Measurements from ENCODE around the gene CDH11. TPM values are rescaled to one million over a fixed set of nuclear protein-coding genes. Genes with fewer than 3 reads are reported as not detected.

Gene CDH11
- total RNA-seq, 1 donor from 2014 or later, result 99.6 TPM

DNA sequence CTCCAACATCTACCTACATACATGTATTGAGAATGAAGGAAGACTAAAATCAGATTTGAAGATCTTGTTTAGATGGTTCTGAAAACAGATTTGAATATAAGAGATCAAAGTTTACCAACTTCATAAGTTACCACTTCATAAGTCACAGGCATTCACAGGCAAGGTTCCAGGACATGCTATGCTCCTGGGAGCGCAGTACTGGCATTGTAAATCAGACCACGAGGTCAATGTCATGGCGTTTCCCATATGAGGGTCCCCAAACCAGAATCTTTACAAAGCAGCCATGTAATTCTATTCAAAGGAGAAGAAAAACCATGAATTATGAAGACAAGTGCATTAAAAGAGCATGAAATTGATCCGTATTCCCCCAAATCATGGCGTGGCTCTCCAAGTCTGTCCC is 3.0 kb downstream of the CDH11 start:
- no peak for DNase-seq (ENCODE audit: extremely low read depth, low read depth, low spot score)

DNA sequence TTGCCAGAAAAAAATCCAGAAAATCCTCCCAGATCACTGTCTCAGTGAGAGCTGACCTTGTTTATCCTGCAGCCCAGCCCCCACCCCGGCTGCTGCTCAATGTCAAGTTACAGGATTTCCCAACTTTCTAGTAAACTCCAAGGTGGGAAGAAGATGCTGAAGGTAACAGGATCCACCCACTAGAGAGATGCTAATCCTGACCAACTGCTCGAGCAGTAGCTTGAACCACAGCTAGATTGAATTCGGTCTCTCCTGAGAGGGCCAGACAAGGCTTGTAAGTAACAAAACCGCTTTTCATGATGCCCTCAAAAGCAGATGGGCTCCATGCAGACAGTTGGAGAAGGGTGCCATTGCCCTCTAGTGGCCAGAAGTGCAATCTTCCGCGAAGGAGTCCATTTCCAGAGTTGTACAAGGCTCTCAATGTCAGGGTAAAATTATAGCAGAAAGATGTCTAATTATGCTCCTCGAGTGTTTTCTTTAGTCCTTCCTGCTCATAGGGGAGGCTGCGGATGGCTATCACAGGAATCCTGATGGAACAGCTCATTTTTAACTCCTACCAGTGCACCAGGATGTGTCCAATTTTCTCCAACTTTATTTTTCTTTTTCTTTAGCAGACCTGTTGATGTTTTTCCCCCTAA is 3.9 kb downstream of the CDH11 start:
- DNase-seq (ENCODE audit: extremely low read depth, low read depth, low spot score), result peak; percentile 18

DNA sequence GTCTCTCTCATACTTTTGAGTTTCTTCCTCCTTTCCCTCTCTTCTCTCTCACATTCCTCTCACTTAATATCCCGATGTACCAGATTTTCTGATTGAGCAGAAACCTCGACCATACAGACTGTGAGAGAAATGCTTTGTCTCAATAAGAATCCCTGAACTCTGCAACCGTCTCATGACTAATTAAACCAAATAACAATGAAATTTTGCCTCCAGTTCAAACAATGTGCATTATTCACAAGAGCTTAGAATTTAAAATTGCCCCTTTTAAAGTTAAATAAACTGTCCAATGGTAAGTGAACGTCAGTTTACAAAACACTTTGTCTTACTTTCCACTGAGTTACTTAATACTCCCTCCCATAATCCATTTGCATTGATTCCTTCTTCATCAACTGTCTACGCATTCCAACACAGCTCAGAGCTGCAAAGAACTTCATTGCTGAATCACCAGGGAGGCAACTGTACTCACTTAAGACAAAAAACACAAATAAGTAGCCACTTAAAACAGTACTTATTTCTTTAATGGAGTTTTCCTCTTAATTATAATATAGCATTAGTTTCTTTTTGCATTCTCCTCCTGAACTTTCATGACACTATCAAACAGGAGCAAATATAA is 4.9 kb downstream of the CDH11 start:
- DNase-seq (ENCODE audit: extremely low read depth, low read depth, low spot score), result no peak

DNA sequence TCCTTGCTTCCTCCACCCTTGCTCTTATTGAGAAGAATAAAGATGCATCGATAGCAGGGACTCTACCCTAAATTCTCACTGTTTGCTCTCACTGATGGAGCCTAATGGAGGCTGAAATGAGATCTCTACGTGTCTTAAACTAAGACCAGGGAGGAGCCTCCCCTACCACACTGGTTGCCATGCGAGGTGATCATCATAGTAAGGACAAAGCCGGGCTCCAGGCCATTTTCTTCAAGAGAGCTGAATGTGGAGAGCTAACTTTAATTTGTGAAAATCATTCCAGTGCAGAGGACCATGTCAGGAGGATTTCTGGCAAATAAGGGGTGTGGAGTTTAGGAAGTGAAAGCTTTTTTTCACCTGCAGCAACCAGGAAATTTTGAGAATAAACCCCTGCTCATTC is 5.6 kb downstream of the CDH11 start:
- no peak for DNase-seq (ENCODE audit: extremely low read depth, low read depth, low spot score)

DNA sequence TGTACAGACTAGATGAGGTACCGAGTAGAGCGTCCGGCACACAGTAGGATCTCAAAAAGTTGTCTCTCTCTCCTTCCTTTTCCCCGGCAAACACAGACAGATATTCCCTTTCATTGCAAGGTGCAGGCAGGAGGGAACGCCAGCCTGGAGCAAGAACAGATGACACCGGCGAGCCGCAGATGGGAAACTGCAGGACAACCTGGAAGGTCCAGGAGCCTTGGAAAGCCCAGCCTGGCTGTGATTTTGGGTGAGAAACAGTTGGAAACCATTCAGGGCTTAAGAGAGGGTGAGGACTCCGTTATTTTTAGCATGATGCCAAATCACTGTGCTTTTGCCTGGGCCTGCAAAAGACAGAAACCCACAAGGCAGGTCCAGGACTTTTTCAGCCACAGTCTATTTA is 7.3 kb downstream of the CDH11 start:
- no peak for DNase-seq (ENCODE audit: extremely low read depth, low read depth, low spot score)

DNA sequence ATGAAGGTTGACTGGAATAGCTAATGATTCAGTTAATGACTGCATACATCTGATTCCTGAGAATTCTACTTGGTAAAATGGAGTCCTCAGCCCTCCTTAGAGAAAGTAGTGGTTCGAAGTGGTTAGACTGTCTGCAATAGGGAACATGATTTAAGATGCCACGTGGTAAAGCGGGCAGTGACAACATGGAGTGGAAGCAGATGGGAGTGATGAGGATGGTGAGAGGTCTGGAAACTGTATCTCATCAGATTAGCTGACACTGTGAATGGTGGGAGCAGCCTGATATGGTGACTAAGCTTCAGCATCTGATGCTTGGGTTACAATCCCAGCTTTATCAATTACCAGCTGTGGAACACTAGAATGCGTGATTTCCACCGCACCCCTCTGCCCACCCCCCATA is 8.4 kb downstream of the CDH11 start:
- DNase-seq (ENCODE audit: extremely low read depth, low read depth, low spot score), result no peak

DNA sequence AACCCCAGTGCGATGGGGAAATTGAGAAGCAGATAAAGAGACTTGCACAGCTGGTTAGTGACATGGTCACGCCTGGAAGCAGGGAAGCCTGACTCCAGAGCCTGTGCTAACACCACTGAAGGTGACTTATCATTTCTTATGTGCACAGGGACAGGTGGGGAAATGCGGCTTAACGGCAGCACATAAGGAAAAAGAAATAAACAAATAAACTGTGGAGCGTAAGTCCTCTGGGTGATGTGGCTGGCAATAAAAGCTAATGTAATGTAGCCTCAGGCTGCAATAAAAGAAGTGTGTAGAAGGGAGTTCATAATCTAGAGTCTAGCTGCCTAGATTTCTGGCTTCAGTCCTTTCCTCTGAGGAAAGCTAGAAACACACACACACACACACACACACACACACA is 10.6 kb downstream of the CDH11 start:
- DNase-seq (ENCODE audit: extremely low read depth, low read depth, low spot score), result no peak

DNA sequence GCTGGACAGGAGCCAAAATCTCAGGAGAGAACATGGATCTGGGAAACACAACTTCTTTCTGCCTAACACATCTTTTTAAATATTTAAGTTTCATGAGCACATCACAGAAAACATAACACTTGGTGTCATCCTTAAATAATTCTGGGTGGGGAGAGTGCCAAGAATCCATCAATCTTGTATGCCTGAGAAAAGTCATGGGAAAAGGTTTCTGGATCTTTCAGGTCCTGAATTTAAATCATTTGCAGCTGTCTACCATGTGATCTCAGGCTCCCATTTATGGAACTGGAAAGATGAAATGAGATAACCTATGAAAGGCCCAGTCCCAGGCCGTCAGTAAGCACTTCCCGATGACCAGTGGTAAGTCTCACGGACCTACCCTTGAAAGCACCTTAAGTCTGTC is 15.1 kb downstream of the CDH11 start:
- DNase-seq (ENCODE audit: extremely low read depth, low read depth, low spot score), result no peak

DNA sequence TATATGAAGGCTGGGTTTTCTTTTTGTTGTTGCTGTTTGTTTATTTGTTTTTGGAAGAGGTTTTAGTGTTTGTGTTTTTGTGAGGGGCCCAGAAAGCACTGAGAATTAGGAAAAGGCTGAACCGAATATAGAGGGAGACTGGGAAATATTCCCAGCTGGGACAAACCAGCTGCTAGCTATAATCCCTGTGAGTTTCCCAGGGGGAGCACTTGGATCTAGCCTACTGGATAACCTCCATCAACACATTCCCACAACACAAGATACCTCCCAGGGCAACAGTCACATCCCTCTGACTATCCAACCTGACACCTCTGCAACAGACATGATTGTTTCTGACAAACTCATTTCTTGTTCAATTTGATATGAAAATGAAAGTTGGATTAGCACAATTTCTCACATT is 16.7 kb downstream of the CDH11 start:
- DNase-seq (ENCODE audit: extremely low read depth, low read depth, low spot score), result no peak

DNA sequence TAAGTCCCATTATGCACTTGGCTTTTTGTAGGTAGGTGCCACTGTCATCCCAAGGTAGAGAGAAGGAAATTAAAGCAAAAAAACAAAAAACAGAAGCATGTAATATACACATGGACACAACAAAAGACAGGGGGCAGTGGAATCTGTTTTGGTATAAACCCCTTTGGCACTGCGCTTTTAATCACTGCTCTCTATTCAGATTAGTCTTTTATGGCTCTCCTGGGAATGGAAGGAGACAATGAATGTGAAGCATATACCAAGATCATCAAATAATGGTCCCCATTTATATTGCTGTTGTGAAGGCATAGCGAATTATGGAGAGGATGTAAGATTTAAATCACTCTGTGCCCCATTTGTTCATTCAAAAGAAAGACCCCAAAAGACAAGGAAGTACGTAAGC is 17.4 kb downstream of the CDH11 start:
- no peak for DNase-seq (ENCODE audit: extremely low read depth, low read depth, low spot score)

DNA sequence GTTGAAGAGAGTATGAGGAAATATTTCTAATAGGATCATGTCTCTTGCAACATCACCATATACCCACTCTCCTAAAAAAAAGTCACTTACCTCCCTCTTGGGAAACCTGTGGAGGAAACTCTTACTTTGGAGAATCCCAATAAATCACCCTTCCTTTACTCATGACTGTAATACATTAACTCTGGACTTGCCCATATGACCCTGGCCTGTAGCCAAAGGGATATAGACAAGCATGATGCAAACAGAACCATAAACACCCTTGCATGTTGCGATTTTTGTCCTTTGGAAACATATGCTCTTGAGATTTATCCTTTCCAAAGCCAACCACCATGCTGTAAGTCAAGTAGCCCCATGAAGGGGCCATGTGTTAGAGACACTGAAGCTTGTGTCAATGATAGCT is 19.5 kb downstream of the CDH11 start:
- DNase-seq (ENCODE audit: extremely low read depth, low read depth, low spot score), result no peak

DNA sequence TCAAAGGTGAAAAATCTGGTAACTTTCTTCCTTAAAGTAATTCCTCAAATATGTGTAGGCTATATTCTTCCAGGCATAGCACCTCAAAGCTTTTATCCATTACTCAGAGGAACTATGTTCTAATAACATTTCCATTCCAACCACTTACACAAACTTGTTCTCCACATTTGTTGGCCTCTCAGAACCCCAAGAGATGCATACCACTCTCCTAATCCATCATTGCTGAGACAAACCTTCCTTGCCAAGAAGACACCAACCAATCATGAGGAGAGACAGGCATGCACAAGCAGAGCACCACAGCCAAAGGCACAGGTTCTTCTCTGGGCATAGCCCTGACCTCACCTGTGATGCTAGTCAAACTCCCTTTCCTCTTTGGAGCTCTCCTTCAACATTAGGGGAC is 20.9 kb downstream of the CDH11 start:
- DNase-seq (ENCODE audit: extremely low read depth, low read depth, low spot score), result no peak

DNA sequence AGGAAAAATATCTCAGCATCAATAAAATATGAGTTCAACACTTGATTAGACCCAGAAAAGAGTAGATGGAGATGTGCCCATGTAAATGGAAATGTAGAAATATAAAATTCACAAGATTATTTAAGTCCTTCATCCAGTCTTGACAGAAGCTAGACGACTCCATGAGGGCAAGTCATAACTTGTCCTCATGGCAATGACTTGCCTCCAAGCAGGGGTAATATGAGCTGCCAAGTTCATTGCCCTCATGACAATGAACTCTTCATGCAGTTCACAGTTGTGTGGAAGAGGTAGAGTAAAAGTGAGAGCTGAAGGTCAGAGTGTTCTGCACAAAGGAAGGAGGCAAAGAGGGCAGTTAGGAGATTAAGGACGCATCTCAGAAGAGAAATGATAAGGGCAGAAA is 22.3 kb downstream of the CDH11 start:
- DNase-seq (ENCODE audit: extremely low read depth, low read depth, low spot score), result no peak

DNA sequence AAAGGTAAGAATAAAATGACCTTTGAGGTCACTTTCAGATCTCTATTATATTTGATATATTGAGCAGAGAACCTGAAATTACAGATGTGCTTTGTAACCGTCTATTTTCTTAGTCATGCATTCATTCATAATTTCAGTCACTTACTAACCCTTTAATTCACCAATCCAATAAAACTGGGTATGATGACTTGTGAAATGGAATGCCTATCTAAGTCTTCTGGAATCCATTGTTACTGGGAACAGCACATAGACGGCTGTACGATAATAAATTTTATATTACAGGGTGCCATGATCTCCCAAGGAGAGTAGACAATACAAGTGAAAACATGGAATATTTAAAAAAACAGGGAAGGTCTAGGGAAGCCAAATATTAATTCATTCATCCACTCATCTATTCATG is 22.9 kb downstream of the CDH11 start:
- DNase-seq (ENCODE audit: extremely low read depth, low read depth, low spot score), result no peak

DNA sequence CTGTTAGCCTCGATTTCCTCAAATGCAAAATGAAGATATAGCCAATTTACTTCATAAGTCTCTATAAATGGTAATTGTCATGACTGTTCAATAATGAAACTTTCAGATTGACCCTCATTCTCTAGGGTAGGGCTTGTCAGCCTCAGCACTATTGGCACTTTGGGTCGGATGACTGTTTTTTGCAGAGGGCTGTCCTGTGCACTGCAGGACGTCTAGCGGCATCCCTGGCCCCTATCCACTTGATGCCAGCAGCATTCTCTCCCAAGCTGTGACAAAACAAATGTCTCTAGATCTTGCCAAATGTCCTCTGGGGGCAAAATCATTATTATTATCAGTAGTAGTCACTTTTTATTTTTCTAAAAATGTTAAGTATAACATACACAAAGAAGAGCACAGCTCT is 24.6 kb downstream of the CDH11 start:
- DNase-seq (ENCODE audit: extremely low read depth, low read depth, low spot score), result no peak

DNA sequence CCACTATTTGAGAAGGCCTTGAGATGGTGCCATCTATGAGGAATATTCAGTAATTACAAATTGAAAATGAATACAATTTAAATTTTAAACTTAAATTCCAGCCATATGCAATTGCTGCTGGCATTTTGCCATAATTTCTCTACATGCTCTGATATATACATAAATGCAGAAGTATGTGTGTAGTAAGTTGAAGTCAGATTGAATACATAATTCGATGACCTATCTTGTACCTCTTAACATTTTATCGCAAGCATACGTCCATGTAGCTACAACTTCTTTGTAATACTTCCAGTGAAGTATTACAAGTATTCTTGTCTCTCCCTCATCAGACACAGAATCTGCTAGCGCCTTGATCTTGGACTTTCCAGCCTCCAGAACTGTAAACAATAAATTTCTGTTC is 26.0 kb downstream of the CDH11 start:
- DNase-seq (ENCODE audit: extremely low read depth, low read depth, low spot score), result no peak

DNA sequence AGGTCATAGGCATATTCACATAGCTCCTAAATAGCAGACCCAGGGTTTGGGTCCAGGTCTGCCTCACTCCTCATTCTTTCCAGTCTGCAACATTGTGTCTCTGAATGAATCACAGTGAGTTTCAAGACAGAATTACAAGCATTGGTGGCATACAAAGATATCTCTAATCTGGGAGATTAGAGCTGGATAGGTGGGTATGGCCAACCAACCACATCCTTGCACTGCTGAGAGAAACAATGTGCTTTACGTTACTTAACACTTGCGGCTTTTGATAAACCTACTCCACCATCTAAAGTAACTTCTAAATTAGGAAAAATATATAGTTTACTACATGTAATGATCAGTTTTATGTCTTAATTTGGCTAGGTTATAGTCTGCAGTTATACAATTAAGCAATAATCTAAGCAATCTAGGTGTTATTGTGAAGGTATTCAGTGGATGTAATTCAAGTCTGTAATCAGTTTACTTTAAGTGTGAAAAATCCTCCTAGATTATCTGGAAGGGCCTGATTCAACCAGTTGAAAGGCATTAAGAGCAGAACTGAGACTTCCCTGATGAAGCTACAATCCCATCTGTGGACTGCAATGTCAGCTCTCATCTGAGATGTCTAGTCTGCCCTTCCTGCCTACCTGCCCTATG is 26.7 kb downstream of the CDH11 start:
- no peak for DNase-seq (ENCODE audit: extremely low read depth, low read depth, low spot score)

DNA sequence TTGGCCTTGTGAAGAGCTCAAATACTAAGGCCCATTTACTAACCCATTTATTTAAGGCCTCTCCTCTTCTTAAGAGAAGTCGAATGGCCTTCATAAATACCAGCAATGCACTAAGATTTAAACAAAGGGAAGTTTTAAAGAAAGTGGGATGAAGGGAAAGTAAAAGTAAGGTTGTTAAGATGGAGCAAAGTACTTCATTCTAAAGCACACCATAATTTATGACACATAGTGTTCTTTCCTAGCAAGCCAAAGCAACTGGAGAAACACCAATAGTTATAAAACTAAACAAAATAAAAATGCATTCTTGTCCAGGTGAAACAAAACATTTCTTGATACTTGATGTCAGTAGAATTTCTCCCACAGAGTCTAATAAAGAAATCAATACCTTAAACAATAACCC is 27.9 kb downstream of the CDH11 start:
- DNase-seq (ENCODE audit: extremely low read depth, low read depth, low spot score), result no peak

DNA sequence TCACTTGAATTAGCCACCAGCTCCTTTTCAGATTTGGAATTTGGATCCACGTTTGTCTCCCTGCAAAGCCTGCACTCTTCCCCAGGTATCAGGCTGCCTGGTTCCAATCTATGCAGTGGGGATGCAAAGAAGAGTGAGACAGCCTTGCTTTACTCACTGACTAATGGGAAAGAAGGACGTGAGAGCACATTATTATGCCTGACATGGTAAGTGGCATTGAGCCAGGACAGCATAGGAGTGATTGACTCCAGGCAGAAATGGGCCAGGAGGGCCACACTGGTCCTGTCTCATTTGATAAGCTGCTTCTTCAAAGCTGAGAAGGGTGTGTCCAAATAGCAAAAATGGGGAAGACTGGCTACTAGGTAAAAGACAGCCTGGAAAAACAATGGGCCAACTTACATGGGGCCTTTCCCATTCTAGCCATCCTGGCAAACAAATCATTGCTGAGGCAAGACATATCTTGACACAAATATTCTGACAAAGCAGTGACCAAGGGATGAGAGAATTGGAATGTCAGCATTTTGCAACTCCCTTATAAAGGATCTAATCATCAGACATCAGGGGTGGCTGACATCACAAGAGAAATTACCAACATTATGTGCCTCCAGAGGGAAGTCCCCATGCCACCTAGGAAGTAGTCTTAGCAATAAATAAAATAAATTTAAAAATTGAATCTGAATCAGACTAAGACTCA is 38.6 kb downstream of the CDH11 start:
- no peak for DNase-seq (ENCODE audit: extremely low read depth, low read depth, low spot score)

DNA sequence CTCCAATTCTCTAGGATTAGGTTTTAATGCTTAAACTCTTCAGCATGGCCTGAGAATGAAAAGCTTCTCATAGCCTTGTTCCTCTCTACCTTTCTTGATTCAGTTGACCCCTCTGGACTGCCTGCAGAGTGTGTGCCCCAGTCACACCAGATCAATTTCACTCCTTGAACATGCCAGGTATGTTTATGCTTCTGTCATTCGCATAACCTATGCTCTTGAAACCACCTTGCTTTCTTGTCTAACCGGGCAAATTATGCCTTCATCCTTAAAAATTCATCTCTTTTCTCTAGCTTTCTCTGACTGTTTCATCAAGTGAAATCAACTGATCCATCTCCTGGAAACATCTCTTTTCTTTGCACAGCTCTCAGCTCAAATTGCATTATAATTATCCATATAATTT is 42.3 kb downstream of the CDH11 start:
- DNase-seq (ENCODE audit: extremely low read depth, low read depth, low spot score), result no peak

DNA sequence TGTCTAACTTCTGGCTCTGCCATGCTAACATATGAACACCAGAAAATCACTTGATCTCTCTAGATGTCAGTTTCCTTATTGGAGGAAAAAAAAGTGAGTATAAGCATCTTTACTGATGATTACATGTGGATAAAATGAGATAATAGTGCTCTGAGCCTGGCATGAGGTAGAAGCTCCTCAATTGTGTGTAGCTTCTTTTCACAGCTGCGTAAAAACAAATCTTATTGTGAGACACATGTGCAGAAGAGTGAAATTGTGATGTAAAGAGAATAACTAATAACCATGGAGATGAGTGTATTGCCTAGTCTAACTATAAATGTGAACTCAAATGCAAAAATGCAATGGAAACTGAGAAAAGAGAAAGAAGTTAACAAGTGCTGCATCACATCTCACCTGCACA is 44.7 kb downstream of the CDH11 start:
- no peak for DNase-seq (ENCODE audit: extremely low read depth, low read depth, low spot score)

DNA sequence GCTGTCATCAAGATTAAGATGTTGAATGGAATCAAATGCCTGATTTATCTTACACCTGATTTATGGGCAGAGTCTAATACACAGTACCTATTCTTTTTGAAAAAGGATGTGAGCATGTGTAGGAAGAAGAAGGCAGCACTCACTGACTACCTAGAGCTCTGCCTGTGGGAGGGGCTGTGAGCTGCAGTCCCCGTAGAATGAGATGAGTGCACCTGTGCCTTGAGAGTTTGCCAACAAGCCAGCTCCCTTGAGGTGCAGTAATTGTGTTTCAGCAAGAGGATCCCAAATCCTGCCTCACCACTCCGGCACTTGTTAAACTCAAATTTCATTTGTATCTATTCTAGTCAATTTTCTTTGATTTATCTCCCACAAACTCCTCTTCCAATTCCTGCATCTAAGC is 46.0 kb downstream of the CDH11 start:
- DNase-seq (ENCODE audit: extremely low read depth, low read depth, low spot score), result no peak
